Gastroesophageal sphincter (tissue), 4 donors: ENCODE results near the gene CLDN1. TPM values are rescaled to one million over a fixed set of nuclear protein-coding genes. Genes with fewer than 3 reads are reported as not detected.
"Not testable (repeated sequence)": the region's sequence is repeated elsewhere in the genome, so short reads cannot be mapped to it uniquely, and the experiment has no call there.

Experiments
- ATAC-seq: fragments of 150-250 bp; one replicate; pipeline ENCODE4 v1.9.1; 2016; ENCODE audit warnings: mild to moderate bottlenecking, moderate library complexity
- H3K27ac ChIP-seq, 4 donors: fragments of 200-600 bp; sonication (generic) in 3 of 4; 1 replicate in 3 of 4; 2 replicates in 1 of 4; pipeline ENCODE4 v1.5.1; 2016 to 2019
- H3K27me3 ChIP-seq: fragments of 200-600 bp; sonication (generic); one replicate; pipeline ENCODE4 v1.5.1; 2019
- H3K36me3 ChIP-seq, 2 donors: fragments of 200-600 bp; sonication (generic); one replicate each; pipeline ENCODE4 v1.5.1; 2019; ENCODE audit warnings: control low read depth in 1 of 2
- H3K4me1 ChIP-seq, 3 donors: fragments of 200-600 bp; sonication (generic); 1 replicate in 2 of 3; 2 replicates in 1 of 3; pipeline ENCODE4 v1.5.1; 2016 to 2019; ENCODE audit warnings: control low read depth in 2 of 3
- H3K4me3 ChIP-seq, 2 donors: fragments of 200-600 bp; sonication (generic); one replicate each; pipeline ENCODE4 v1.5.1; 2019; ENCODE audit warnings: mild to moderate bottlenecking in 1 of 2, moderate library complexity in 1 of 2
- H3K9me3 ChIP-seq, 3 donors: fragments of 200-600 bp; sonication (generic); one replicate each; pipeline ENCODE4 v1.5.1; 2017 to 2019; ENCODE audit warnings: control low read depth in 2 of 3
- EP300 ChIP-seq: sonication (generic); formaldehyde crosslinking; IDR thresholded peaks from one replicate; pipeline ENCODE4 v1.6.1; 2017; ENCODE audit warnings: antibody characterized with exemption, mild to moderate bottlenecking
- POLR2A ChIP-seq, 2 donors: fragments of 450-650 bp; IDR thresholded peaks; one replicate each; pipeline ENCODE4 v1.6.1; 2017; ENCODE audit warnings: antibody characterized with exemption in 2 of 2, mild to moderate bottlenecking in 2 of 2, moderate library complexity in 1 of 2
- POLR2AphosphoS5 ChIP-seq: sonication (generic); formaldehyde crosslinking; IDR thresholded peaks from one replicate; pipeline ENCODE4 v1.6.1; 2017; ENCODE audit warnings: antibody characterized with exemption
- WGBS, 2 donors: methylation state at CpG; one replicate each; pipeline ENCODE4 v1.1.5; 2018; ENCODE audit warnings: low coverage in 1 of 2; 5-methylcytosine and 5-hydroxymethylcytosine counted together
- total RNA-seq, 4 donors: library from RNA; depleted of rRNA; stranded (reverse); fragments of >200 nt; gene quantifications; one replicate each; pipeline ENCODE4 v1.1.0, GENCODE V29; 2016
- TF ChIP-seq, protein P1 (sequence below), 4 experiments: fragments of 200-600 bp in 2 of 4; fragments of 450-650 bp in 2 of 4; sonication (generic) in 1 of 4; IDR thresholded peaks; one replicate each; pipeline ENCODE4 v1.5.1; 2017 to 2019; ENCODE audit warnings: antibody characterized with exemption in 4 of 4, mild to moderate bottlenecking in 2 of 4, moderate library complexity in 2 of 4

CLDN1 gene
- total RNA-seq, 4 donors from 2014 or later = 0.50 to 5.3 (median 1.8) TPM

- Histone ChIP-seq H3K27ac (no peak overlapping the region), H3K4me3 (no peak overlapping the region), H3K27me3 (no peaks in the 10 kb centered on the region), H3K4me1 (no peaks in the 10 kb centered on the region), H3K36me3 (no peaks in the 10 kb centered on the region), H3K9me3 (no peaks in the 10 kb centered on the region)
- 15 to 21% methylated on average over 2 of the region's 2 CpGs for WGBS, 2 donors
- TF ChIP-seq EP300 = no peak
- TF ChIP-seq, protein P1, sequence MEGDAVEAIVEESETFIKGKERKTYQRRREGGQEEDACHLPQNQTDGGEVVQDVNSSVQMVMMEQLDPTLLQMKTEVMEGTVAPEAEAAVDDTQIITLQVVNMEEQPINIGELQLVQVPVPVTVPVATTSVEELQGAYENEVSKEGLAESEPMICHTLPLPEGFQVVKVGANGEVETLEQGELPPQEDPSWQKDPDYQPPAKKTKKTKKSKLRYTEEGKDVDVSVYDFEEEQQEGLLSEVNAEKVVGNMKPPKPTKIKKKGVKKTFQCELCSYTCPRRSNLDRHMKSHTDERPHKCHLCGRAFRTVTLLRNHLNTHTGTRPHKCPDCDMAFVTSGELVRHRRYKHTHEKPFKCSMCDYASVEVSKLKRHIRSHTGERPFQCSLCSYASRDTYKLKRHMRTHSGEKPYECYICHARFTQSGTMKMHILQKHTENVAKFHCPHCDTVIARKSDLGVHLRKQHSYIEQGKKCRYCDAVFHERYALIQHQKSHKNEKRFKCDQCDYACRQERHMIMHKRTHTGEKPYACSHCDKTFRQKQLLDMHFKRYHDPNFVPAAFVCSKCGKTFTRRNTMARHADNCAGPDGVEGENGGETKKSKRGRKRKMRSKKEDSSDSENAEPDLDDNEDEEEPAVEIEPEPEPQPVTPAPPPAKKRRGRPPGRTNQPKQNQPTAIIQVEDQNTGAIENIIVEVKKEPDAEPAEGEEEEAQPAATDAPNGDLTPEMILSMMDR (IDR thresholded peaks at IDR 0.05) = no peak
- TF ChIP-seq POLR2A (IDR thresholded peaks at IDR 0.05) = no peak
- no peak for TF ChIP-seq POLR2AphosphoS5
- no peak for ATAC-seq
Measured at GRCh38 chr3:190269101-190269500, 53.1 kb downstream of the CLDN1 start.

- not testable (repeated sequence) for H3K4me1 ChIP-seq, H3K4me3 ChIP-seq, H3K27me3 ChIP-seq, H3K36me3 ChIP-seq, H3K9me3 ChIP-seq, H3K27ac ChIP-seq, ATAC-seq
- WGBS, 2 donors = 83 to 90% methylated on average over 6 to 7 of the region's 7 CpGs
Measured at GRCh38 chr3:190267464-190267863, 54.8 kb downstream of the CLDN1 start.

DNA sequence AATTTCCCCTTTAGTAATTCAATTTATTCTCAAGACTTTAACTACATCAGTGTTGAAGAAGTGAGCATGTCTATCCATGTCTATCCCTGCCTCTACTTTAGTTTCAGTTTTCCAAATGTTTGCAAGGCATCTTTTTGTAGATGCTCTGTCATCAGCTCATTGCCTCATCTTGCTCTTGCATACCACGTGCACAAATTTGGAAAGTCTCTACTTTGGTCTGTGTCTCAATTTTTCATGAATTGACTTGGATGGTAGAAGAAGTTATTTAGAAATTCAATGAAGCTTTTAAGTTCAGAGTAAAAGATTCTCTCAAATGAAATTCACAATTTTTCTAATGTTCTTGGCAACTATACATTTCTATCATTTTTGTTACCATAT lies 55.3 kb downstream of the CLDN1 start:
- no peak overlapping the region for H3K4me3 ChIP-seq

GRCh38 chr3:190266265-190266912 lies 55.9 kb downstream of the CLDN1 start:
- Histone ChIP-seq H3K4me3 (no peak overlapping the region), H3K9me3 (no peaks in the 10 kb centered on the region), H3K4me1 (no peaks in the 10 kb centered on the region), H3K27ac (no peak overlapping the region), H3K27me3 (no peaks in the 10 kb centered on the region), H3K36me3 (no peaks in the 10 kb centered on the region)
- ATAC-seq = no peak
- TF ChIP-seq POLR2A (IDR thresholded peaks at IDR 0.05) = no peak
- TF ChIP-seq POLR2AphosphoS5 = no peak
- TF ChIP-seq EP300 = no peak
- TF ChIP-seq, protein P1 (IDR thresholded peaks at IDR 0.05) = no peak

More for the DNA sequence above, 55.3 kb downstream of the CLDN1 start:
- Histone ChIP-seq H3K27ac (no peak overlapping the region), H3K36me3 (no peaks in the 10 kb centered on the region), H3K4me1 (no peaks in the 10 kb centered on the region), H3K9me3 (no peaks in the 10 kb centered on the region), H3K27me3 (no peaks in the 10 kb centered on the region)
- no peak for TF ChIP-seq POLR2AphosphoS5
- TF ChIP-seq EP300 = no peak
- no peak for TF ChIP-seq POLR2A (IDR thresholded peaks at IDR 0.05)
- TF ChIP-seq, protein P1 (IDR thresholded peaks at IDR 0.05) = no peak
- 63 to 100% methylated on average over 1 of the region's 1 CpG for WGBS, 2 donors
- ATAC-seq = no peak

GRCh38 chr3:190265796-190266195 lies 56.5 kb downstream of the CLDN1 start:
- ATAC-seq = no peak
- 48 to 53% methylated on average over 3 of the region's 3 CpGs for WGBS, 2 donors
- Histone ChIP-seq H3K27me3 (no peaks in the 10 kb centered on the region), H3K4me3 (no peak overlapping the region), H3K9me3 (no peaks in the 10 kb centered on the region), H3K36me3 (no peaks in the 10 kb centered on the region), H3K27ac (no peak overlapping the region), H3K4me1 (no peaks in the 10 kb centered on the region)
- TF ChIP-seq, protein P1 (IDR thresholded peaks at IDR 0.05) = no peak
- TF ChIP-seq EP300 (no peak), POLR2A (IDR thresholded peaks at IDR 0.05) (no peak), POLR2AphosphoS5 (no peak)
